Stimulated activated CD8-positive, alpha-beta memory T cell treated with anti-CD3 and anti-CD28 coated beads, Interleukin-12 subunit alpha, Interleukin-12 subunit beta, amount 100 ng/mL, for 4 hours (primary cell): ENCODE measurements around the gene LTBP1.

Experiments
- DNase-seq: peaks from one replicate; pipeline ENCODE4 v3.0.0-alpha.2; 2020; ENCODE audit warnings: low read depth

LTBP1 gene

GRCh38 chr2:32931519-32931918, 15.2 kb upstream of the LTBP1 start:
- no peak for DNase-seq

GRCh38 chr2:32931945-32932709, 14.6 kb upstream of the LTBP1 start:
- DNase-seq, result no peak

GRCh38 chr2:32932825-32933755, 13.7 kb upstream of the LTBP1 start:
- no peak for DNase-seq

GRCh38 chr2:32933756-32934095, 13.0 kb upstream of the LTBP1 start:
- no peak for DNase-seq

GRCh38 chr2:32937602-32938448, 8.9 kb upstream of the LTBP1 start:
- DNase-seq, result no peak

- no peak for DNase-seq
Observed at GRCh38 chr2:32938934-32939333, 7.8 kb upstream of the LTBP1 start.

- DNase-seq, result no peak
Observed at GRCh38 chr2:32940316-32940997, 6.3 kb upstream of the LTBP1 start.

GRCh38 chr2:32941944-32942690, 4.6 kb upstream of the LTBP1 start:
- no peak for DNase-seq

GRCh38 chr2:32942793-32943485, 3.8 kb upstream of the LTBP1 start:
- no peak for DNase-seq

GRCh38 chr2:32945286-32945685, 1.5 kb upstream of the LTBP1 start:
- no peak for DNase-seq

GRCh38 chr2:32947076-32947483, 327 bp downstream of the LTBP1 start:
- DNase-seq, result no peak

GRCh38 chr2:32947484-32948143, 861 bp downstream of the LTBP1 start:
- peak; percentile 7 for DNase-seq

GRCh38 chr2:32948266-32948665, 1.5 kb downstream of the LTBP1 start:
- DNase-seq, result no peak

GRCh38 chr2:32949260-32949659, 2.5 kb downstream of the LTBP1 start:
- DNase-seq, result no peak

GRCh38 chr2:32951672-32952071, 4.9 kb downstream of the LTBP1 start:
- no peak for DNase-seq

GRCh38 chr2:32952761-32953476, 6.2 kb downstream of the LTBP1 start:
- no peak for DNase-seq

GRCh38 chr2:32954206-32954605, 7.5 kb downstream of the LTBP1 start:
- no peak for DNase-seq

GRCh38 chr2:32958821-32959220, 12.1 kb downstream of the LTBP1 start:
- DNase-seq, result no peak

GRCh38 chr2:32960238-32960637, 13.5 kb downstream of the LTBP1 start:
- no peak for DNase-seq
